ENCODE measurements around the gene KLC1.
"Not testable (repeated sequence)": the region's sequence is repeated elsewhere in the genome, so short reads cannot be mapped to it uniquely, and the experiment has no call there.

The KLC1 gene

GRCh38 chr14:103625356-103626095 lies 3.5 kb upstream of the KLC1 start:
- DNase-seq (ENCODE audit: low read depth in 2 of 2, low spot score in 1 of 2) = no peak

GRCh38 chr14:103626146-103626850 lies 2.7 kb upstream of the KLC1 start:
- no peak for DNase-seq (ENCODE audit: low read depth in 2 of 2, low spot score in 1 of 2)

- DNase-seq (ENCODE audit: low read depth in 2 of 2, low spot score in 1 of 2) = no peak
These were observed 1.7 kb upstream of the KLC1 start for GRCh38 chr14:103627073-103628025.

GRCh38 chr14:103628221-103628683 lies 759 bp upstream of the KLC1 start:
- no peak for DNase-seq (ENCODE audit: low read depth in 2 of 2, low spot score in 1 of 2)

GRCh38 chr14:103629503-103630121 lies 601 bp downstream of the KLC1 start:
- no peak for DNase-seq (ENCODE audit: low read depth in 2 of 2, low spot score in 1 of 2)

- DNase-seq (ENCODE audit: low read depth in 2 of 2, low spot score in 1 of 2) = no peak
These were observed 1.5 kb downstream of the KLC1 start for GRCh38 chr14:103630364-103631108.

- no peak for DNase-seq (ENCODE audit: low read depth in 2 of 2, low spot score in 1 of 2)
These were observed 4.4 kb downstream of the KLC1 start for GRCh38 chr14:103633391-103633790.

GRCh38 chr14:103634156-103634555 lies 5.1 kb downstream of the KLC1 start:
- DNase-seq (ENCODE audit: low read depth in 2 of 2, low spot score in 1 of 2) = no peak

GRCh38 chr14:103638594-103638993 lies 9.6 kb downstream of the KLC1 start:
- DNase-seq (ENCODE audit: low read depth in 2 of 2, low spot score in 1 of 2) = no peak

- DNase-seq (ENCODE audit: low read depth in 2 of 2, low spot score in 1 of 2) = no peak
These were observed 12.2 kb downstream of the KLC1 start for GRCh38 chr14:103641161-103641560.

GRCh38 chr14:103646189-103646588 lies 17.2 kb downstream of the KLC1 start:
- DNase-seq (ENCODE audit: low read depth in 2 of 2, low spot score in 1 of 2) = no peak

GRCh38 chr14:103649001-103649400 lies 20.0 kb downstream of the KLC1 start:
- no peak for DNase-seq (ENCODE audit: low read depth in 2 of 2, low spot score in 1 of 2)

- DNase-seq (ENCODE audit: low read depth in 2 of 2, low spot score in 1 of 2) = no peak
These were observed 21.2 kb downstream of the KLC1 start for GRCh38 chr14:103650213-103650612.

- no peak for DNase-seq (ENCODE audit: low read depth in 2 of 2, low spot score in 1 of 2)
These were observed 22.6 kb downstream of the KLC1 start for GRCh38 chr14:103651585-103651984.

- no peak for DNase-seq (ENCODE audit: low read depth in 2 of 2, low spot score in 1 of 2)
These were observed 23.8 kb downstream of the KLC1 start for GRCh38 chr14:103652806-103653205.

GRCh38 chr14:103653336-103653735 lies 24.3 kb downstream of the KLC1 start:
- not testable (repeated sequence) for DNase-seq (ENCODE audit: low read depth in 2 of 2, low spot score in 1 of 2)

GRCh38 chr14:103653805-103654204 lies 24.8 kb downstream of the KLC1 start:
- no peak for DNase-seq (ENCODE audit: low read depth in 2 of 2, low spot score in 1 of 2)

GRCh38 chr14:103654619-103655018 lies 25.6 kb downstream of the KLC1 start:
- no peak for DNase-seq (ENCODE audit: low read depth in 2 of 2, low spot score in 1 of 2)

GRCh38 chr14:103656031-103656755 lies 27.2 kb downstream of the KLC1 start:
- DNase-seq (ENCODE audit: low read depth in 2 of 2, low spot score in 1 of 2) = no peak

GRCh38 chr14:103656756-103657133 lies 27.7 kb downstream of the KLC1 start:
- no peak for DNase-seq (ENCODE audit: low read depth in 2 of 2, low spot score in 1 of 2)
